Nephron progenitor cell (in vitro differentiated cells): ENCODE results near the gene TCF15.

Source experiments
- DNase-seq: peaks from one replicate; pipeline ENCODE4 v3.0.0; 2021
- H3K27ac Mint-ChIP-seq: 2 replicates; pipeline ENCODE4 v1.8.0; 2021; ENCODE audit warnings: mild to moderate bottlenecking, moderate library complexity, mixed read lengths
- H3K27me3 Mint-ChIP-seq: 2 replicates; pipeline ENCODE4 v1.8.0; 2021; ENCODE audit warnings: mild to moderate bottlenecking, low read depth, mixed read lengths; ENCODE audit not compliant: poor library complexity
- H3K36me3 Mint-ChIP-seq: 2 replicates; pipeline ENCODE4 v1.8.0; 2021; ENCODE audit warnings: low read depth, mixed read lengths
- H3K4me1 Mint-ChIP-seq: 2 replicates; pipeline ENCODE4 v1.8.0; 2021; ENCODE audit warnings: mixed read lengths
- H3K4me3 Mint-ChIP-seq: 2 replicates; pipeline ENCODE4 v1.8.0; 2021; ENCODE audit warnings: mild to moderate bottlenecking, moderate library complexity, mixed read lengths
- H3K9me3 Mint-ChIP-seq: 2 replicates; pipeline ENCODE4 v1.8.0; 2021; ENCODE audit warnings: mild to moderate bottlenecking, moderate library complexity, mixed read lengths
- CTCF ChIP-seq: fragments of 200-600 bp; sonication (generic); IDR thresholded peaks from 2 replicates; pipeline ENCODE4 v1.5.0; 2021; ENCODE audit warnings: antibody characterized with exemption

The TCF15 gene

GRCh38 chr20:620246-620645 is 10.1 kb upstream of the TCF15 start:
- DNase-seq: no peak
- Mint-ChIP-seq H3K27me3 (peaks cover 9% of the 10 kb centered on the region), H3K36me3 (peaks cover 15% of the 10 kb centered on the region), H3K9me3 (peaks cover 27% of the 10 kb centered on the region), H3K27ac (peak overlapping the region; percentile 79), H3K4me3 (peak overlapping the region; percentile 51), H3K4me1 (peaks cover 43% of the 10 kb centered on the region)
- TF ChIP-seq CTCF: no peak

GRCh38 chr20:618980-619379 is 8.9 kb upstream of the TCF15 start:
- H3K36me3 Mint-ChIP-seq: peaks cover 15% of the 10 kb centered on the region
- H3K4me3 Mint-ChIP-seq: no peak overlapping the region
- H3K27ac Mint-ChIP-seq: no peak overlapping the region
- no peak for DNase-seq
- H3K9me3 Mint-ChIP-seq: peaks cover 27% of the 10 kb centered on the region
- no peak for TF ChIP-seq CTCF
- peaks cover 17% of the 10 kb centered on the region for H3K27me3 Mint-ChIP-seq
- H3K4me1 Mint-ChIP-seq: peaks cover 43% of the 10 kb centered on the region

DNA sequence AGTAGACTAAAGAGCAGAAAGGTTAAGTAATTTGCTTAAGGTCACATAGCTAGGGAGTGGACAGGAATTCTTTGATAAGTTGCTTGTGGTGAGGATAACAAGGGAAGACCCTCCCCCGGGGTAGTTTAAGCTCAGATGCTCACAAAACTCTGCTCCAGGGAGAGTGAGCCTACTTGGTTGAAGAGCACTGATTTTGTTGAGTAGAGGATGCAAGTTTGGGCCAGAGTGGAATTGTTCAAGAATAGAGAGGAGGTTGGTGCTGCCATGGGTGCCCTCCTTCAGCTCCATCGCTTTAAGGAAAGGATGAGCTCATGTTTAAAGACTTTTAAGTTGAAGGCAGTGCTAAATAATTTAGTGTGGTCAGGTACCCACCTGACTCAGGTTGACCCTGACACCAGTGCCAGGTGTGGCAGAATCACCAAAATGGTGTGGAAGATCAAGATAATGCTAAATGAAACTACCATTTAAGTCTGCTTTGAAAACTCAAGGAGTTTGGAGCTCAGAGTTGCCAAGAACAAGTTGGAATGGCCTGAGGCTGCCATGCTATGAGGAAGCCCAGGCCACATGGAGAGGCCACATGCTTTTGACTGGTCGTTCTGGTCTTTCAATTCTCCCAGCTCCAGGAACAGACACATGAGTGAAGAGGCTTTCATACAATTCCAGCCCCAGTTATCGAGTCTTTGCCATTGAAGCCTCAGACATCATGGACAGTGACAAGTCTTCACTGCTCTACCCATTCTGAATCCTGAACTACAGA is 8.0 kb upstream of the TCF15 start:
- Mint-ChIP-seq H3K4me3 (no peak overlapping the region), H3K36me3 (peaks cover 15% of the 10 kb centered on the region), H3K9me3 (peaks cover 27% of the 10 kb centered on the region), H3K4me1 (peaks cover 36% of the 10 kb centered on the region), H3K27ac (no peak overlapping the region), H3K27me3 (peaks cover 22% of the 10 kb centered on the region)
- DNase-seq: no peak
- TF ChIP-seq CTCF: no peak

- DNase-seq: no peak
- H3K9me3 Mint-ChIP-seq: peaks cover 27% of the 10 kb centered on the region
- H3K4me1 Mint-ChIP-seq: peaks cover 36% of the 10 kb centered on the region
- H3K4me3 Mint-ChIP-seq: no peak overlapping the region
- TF ChIP-seq CTCF: no peak
- no peak overlapping the region for H3K27ac Mint-ChIP-seq
- H3K27me3 Mint-ChIP-seq: peaks cover 30% of the 10 kb centered on the region
- peaks cover 15% of the 10 kb centered on the region for H3K36me3 Mint-ChIP-seq
Measured at GRCh38 chr20:615514-615913, 5.4 kb upstream of the TCF15 start.

GRCh38 chr20:611843-612185 is 1.7 kb upstream of the TCF15 start:
- peaks cover 43% of the 10 kb centered on the region for H3K4me1 Mint-ChIP-seq
- H3K27ac Mint-ChIP-seq: no peak overlapping the region
- TF ChIP-seq CTCF: no peak
- DNase-seq: peak; percentile 54
- peaks cover 3% of the 10 kb centered on the region for H3K9me3 Mint-ChIP-seq
- H3K36me3 Mint-ChIP-seq: no peaks in the 10 kb centered on the region
- peak overlapping the region; percentile 52 for H3K4me3 Mint-ChIP-seq
- peaks cover 46% of the 10 kb centered on the region for H3K27me3 Mint-ChIP-seq
